DMS53 treated with DMSO at 0.1 percent for 48 hours (cell line): ENCODE measurements around the gene SLFN13.
"Not testable (repeated sequence)": the region's sequence is repeated elsewhere in the genome, so short reads cannot be mapped to it uniquely, and the experiment has no call there.

Experiments used
- DNase-seq: peaks from one replicate; lab custom pipeline; 2025; ENCODE audit not compliant: unreplicated experiment; lab: John Stamatoyannopoulos, UW

Gene SLFN13

GRCh38 chr17:35432176-35433074 lies 16.1 kb downstream of the SLFN13 start, which contains the start of gene SLFN12:
Gene SLFN12, minus strand, starts transcription at chr17:35432500. Its CDS starts 9,472 bp downstream, at chr17:35423028.
- DNase-seq, result no peak

- no peak for DNase-seq
Measured at GRCh38 chr17:35429702-35430101, 18.9 kb downstream of the SLFN13 start.

- no peak for DNase-seq
Measured at GRCh38 chr17:35428229-35428628, 20.3 kb downstream of the SLFN13 start.

GRCh38 chr17:35423761-35424160 lies 24.8 kb downstream of the SLFN13 start:
- no peak for DNase-seq

- DNase-seq, result not testable (repeated sequence)
Measured at GRCh38 chr17:35421069-35421468, 27.5 kb downstream of the SLFN13 start.

- DNase-seq, result no peak
Measured at GRCh38 chr17:35416659-35417058, 31.9 kb downstream of the SLFN13 start.

- DNase-seq, result not testable (repeated sequence)
Measured at GRCh38 chr17:35414707-35415106, 33.9 kb downstream of the SLFN13 start.

GRCh38 chr17:35414247-35414646 lies 34.3 kb downstream of the SLFN13 start:
- DNase-seq, result no peak

- no peak for DNase-seq
Measured at GRCh38 chr17:35407531-35407930, 41.0 kb downstream of the SLFN13 start.

- DNase-seq, result no peak
Measured at GRCh38 chr17:35406568-35406967, 42.0 kb downstream of the SLFN13 start.

GRCh38 chr17:35404360-35404759 lies 44.2 kb downstream of the SLFN13 start:
- DNase-seq, result no peak

- DNase-seq, result peak; percentile 5
Measured at GRCh38 chr17:35393783-35394182, 54.8 kb downstream of the SLFN13 start.

GRCh38 chr17:35390663-35391062 lies 57.9 kb downstream of the SLFN13 start:
- no peak for DNase-seq

- DNase-seq, result no peak
Measured at GRCh38 chr17:35390156-35390555, 58.4 kb downstream of the SLFN13 start.

GRCh38 chr17:35387496-35387895 lies 61.1 kb downstream of the SLFN13 start:
- DNase-seq, result no peak
